Aorta (tissue), 5 donors: ENCODE data around the gene ZNF474. TPM values are rescaled to one million over a fixed set of nuclear protein-coding genes. Genes with fewer than 3 reads are reported as not detected.

ENCODE experiments used
- ATAC-seq: fragments of 200-7000 bp; cut with Tn5 transposase; one replicate; pipeline ENCODE4 v1.9.1; 2022; ENCODE audit warnings: moderate library complexity; ENCODE audit not compliant: low FRiP score
- DNase-seq, 2 donors: peaks; one replicate each; pipeline ENCODE4 v3.0.0-alpha.2; 2020
- H3K27ac ChIP-seq, 2 donors: one replicate each; pipeline ENCODE4 v1.5.1; 2013; ENCODE audit warnings: low read length in 2 of 2, mild to moderate bottlenecking in 2 of 2, moderate library complexity in 2 of 2, control low read depth in 1 of 2, inconsistent platforms in 1 of 2, low read depth in 1 of 2
- H3K27me3 ChIP-seq, 2 donors: one replicate each; pipeline ENCODE4 v1.6.1; 2013; ENCODE audit warnings: control low read depth in 1 of 2, low read length in 1 of 2, mild to moderate bottlenecking in 1 of 2, moderate library complexity in 1 of 2; ENCODE audit not compliant: insufficient read depth in 2 of 2, control insufficient read depth in 1 of 2
- H3K36me3 ChIP-seq, 2 donors: one replicate each; pipeline ENCODE4 v1.6.1; 2013; ENCODE audit warnings: control low read depth in 1 of 2, low read length in 1 of 2, mild to moderate bottlenecking in 1 of 2; ENCODE audit not compliant: insufficient read depth in 2 of 2, control insufficient read depth in 1 of 2
- H3K4me1 ChIP-seq, 2 donors: one replicate each; pipeline ENCODE4 v1.6.1; 2013; ENCODE audit warnings: low read length in 2 of 2, control low read depth in 1 of 2, mild to moderate bottlenecking in 1 of 2, moderate library complexity in 1 of 2; ENCODE audit not compliant: insufficient read depth in 2 of 2, control insufficient read depth in 1 of 2
- H3K4me3 ChIP-seq, 2 donors: one replicate each; pipeline ENCODE4 v1.5.1; 2013; ENCODE audit warnings: low read length in 2 of 2, control low read depth in 1 of 2, mild to moderate bottlenecking in 1 of 2
- H3K9me3 ChIP-seq: one replicate; pipeline ENCODE4 v1.6.1; 2013; ENCODE audit warnings: mild to moderate bottlenecking, low read length; ENCODE audit not compliant: control insufficient read depth
- WGBS, 2 donors: extraction: QIAGEN DNeasy Blood & Tissue Kit; methylation state at CpG; one replicate each; pipeline ENCODE4 v1.1.7; 2013; 5-methylcytosine and 5-hydroxymethylcytosine counted together
- intact Hi-C, 2 donors: fragments of 100-400 bp; cut with DNase I; formaldehyde crosslinking; loops; one replicate each; pipeline versions ENCODE4 v1.14.2 to v1.15.0; 2022
- polyA plus RNA-seq, 2 donors: library from polyadenylated mRNA; stranded (reverse); fragments of 200-250 nt; gene quantifications; one replicate each; pipeline ENCODE4 v1.2.3, GENCODE V29; 2013
- total RNA-seq, 2 donors: library from RNA; stranded (reverse); fragmentation: NEBNext Ultra II Directional; extraction: Animal tissue kit (Norgen Biotek cat#: 25700); gene quantifications; one replicate each; pipeline ENCODE4 v1.2.1, GENCODE V29; 2021
- donor health status: healthy with polysubstance abuse.
- donor health status: Bipolar disorder and iron deficiency.
- donor health status: DM: no; HTN: no; CAD: no.
- donor health status: DM: no; HTN: no; CAD: no.
- donor health status: DM: yes; HTN: yes; CAD: no.

The ZNF474 gene
- total and polyA plus RNA-seq, 4 donors = 0.08 to 0.75 (median 0.52) TPM; not detected in 1

- Histone ChIP-seq H3K36me3 (no peaks in the 10 kb centered on the region), H3K27me3 (no peaks in the 10 kb centered on the region), H3K9me3 (no peaks in the 10 kb centered on the region), H3K27ac (no peak overlapping the region), H3K4me3 (no peak overlapping the region), H3K4me1 (peaks cover 0 to 9% of the 10 kb centered on the region in 2 donors)
- no peak for DNase-seq
- WGBS, 2 donors = 11 to 21% methylated on average over 3 of the region's 3 CpGs
- intact Hi-C loops = no loop called here
- no peak for ATAC-seq
Measured at GRCh38 chr5:122187426-122187825, 58.1 kb downstream of the ZNF474 start.

GRCh38 chr5:122190156-122190555, 60.8 kb downstream of the ZNF474 start:
- 21 to 23% methylated on average over 3 of the region's 3 CpGs for WGBS, 2 donors
- Histone ChIP-seq H3K27ac (no peak overlapping the region), H3K4me1 (no peaks in the 10 kb centered on the region), H3K4me3 (no peak overlapping the region), H3K36me3 (no peaks in the 10 kb centered on the region), H3K9me3 (no peaks in the 10 kb centered on the region), H3K27me3 (no peaks in the 10 kb centered on the region)
- no peak for ATAC-seq
- intact Hi-C loops = loop anchor here (5.0 to 10.0 kb wide), 3 partner anchors 122 to 302 kb away; partner anchors contain the start of gene SNCAIP (in 2 of the 2)
- DNase-seq = no peak

- 41 to 42% methylated on average over 8 of the region's 8 CpGs for WGBS, 2 donors
- DNase-seq (no peak), ATAC-seq (peak; percentile 68)
Measured at GRCh38 chr5:122192497-122193496, 63.5 kb downstream of the ZNF474 start.

GRCh38 chr5:122195802-122196394, 66.6 kb downstream of the ZNF474 start:
- Histone ChIP-seq H3K9me3 (no peaks in the 10 kb centered on the region), H3K27me3 (no peaks in the 10 kb centered on the region), H3K36me3 (no peaks in the 10 kb centered on the region), H3K4me1 (no peaks in the 10 kb centered on the region), H3K27ac (no peak overlapping the region), H3K4me3 (no peak overlapping the region)
- DNase-seq (no peak), ATAC-seq (peak; percentile 74)
- 21 to 28% methylated on average over 3 of the region's 3 CpGs for WGBS, 2 donors
- intact Hi-C loops = loop anchor here (2.0 to 10.0 kb wide), 2 partner anchors 119 to 219 kb away; partner anchors contain the start of gene SNCAIP (in 1 of the 2)

More at GRCh38 chr5:122192497-122193496, 63.5 kb downstream of the ZNF474 start:
- no peaks in the 10 kb centered on the region for H3K27me3 ChIP-seq
- no peaks in the 10 kb centered on the region for H3K9me3 ChIP-seq
- H3K4me3 ChIP-seq = no peak overlapping the region
- H3K4me1 ChIP-seq = no peaks in the 10 kb centered on the region
- intact Hi-C loops = loop anchor here (2.0 to 10.0 kb wide), 5 partner anchors 120 to 300 kb away; partner anchors contain the start of gene SNCAIP (in 2 of the 2)
- no peaks in the 10 kb centered on the region for H3K36me3 ChIP-seq
- H3K27ac ChIP-seq = no peak overlapping the region

GRCh38 chr5:122199146-122199545, 69.8 kb downstream of the ZNF474 start:
- no peaks in the 10 kb centered on the region for H3K27me3 ChIP-seq
- DNase-seq = no peak
- no peak for ATAC-seq
- H3K4me3 ChIP-seq = no peak overlapping the region
- intact Hi-C loops = loop anchor here in 1 of 2 donors (10.0 kb wide), 1 partner anchor 116 kb away; the partner anchor contains the start of gene SNCAIP
- WGBS, 2 donors = 24 to 25% methylated on average over 3 of the region's 3 CpGs
- H3K9me3 ChIP-seq = no peaks in the 10 kb centered on the region
- no peak overlapping the region for H3K27ac ChIP-seq
- no peaks in the 10 kb centered on the region for H3K4me1 ChIP-seq
- H3K36me3 ChIP-seq = no peaks in the 10 kb centered on the region

GRCh38 chr5:122200450-122200849, 71.1 kb downstream of the ZNF474 start:
- no peaks in the 10 kb centered on the region for H3K4me1 ChIP-seq
- no peaks in the 10 kb centered on the region for H3K9me3 ChIP-seq
- ATAC-seq (no peak), DNase-seq (no peak)
- H3K36me3 ChIP-seq = no peaks in the 10 kb centered on the region
- H3K27me3 ChIP-seq = no peaks in the 10 kb centered on the region
- intact Hi-C loops = no loop called here
- no peak overlapping the region for H3K4me3 ChIP-seq
- H3K27ac ChIP-seq = no peak overlapping the region

GRCh38 chr5:122200865-122201264, 71.5 kb downstream of the ZNF474 start:
- H3K4me3 ChIP-seq = no peak overlapping the region
- H3K9me3 ChIP-seq = no peaks in the 10 kb centered on the region
- WGBS, 2 donors = 91% methylated on average over 3 of the region's 3 CpGs
- DNase-seq (no peak), ATAC-seq (no peak)
- no peaks in the 10 kb centered on the region for H3K27me3 ChIP-seq
- H3K27ac ChIP-seq = no peak overlapping the region
- intact Hi-C loops = no loop called here
- H3K36me3 ChIP-seq = no peaks in the 10 kb centered on the region
- H3K4me1 ChIP-seq = no peaks in the 10 kb centered on the region

- no peaks in the 10 kb centered on the region for H3K27me3 ChIP-seq
- H3K4me1 ChIP-seq = no peaks in the 10 kb centered on the region
- no peaks in the 10 kb centered on the region for H3K36me3 ChIP-seq
- H3K4me3 ChIP-seq = no peak overlapping the region
- DNase-seq (no peak), ATAC-seq (no peak)
- 95 to 97% methylated on average over 3 of the region's 3 CpGs for WGBS, 2 donors
- no peaks in the 10 kb centered on the region for H3K9me3 ChIP-seq
- intact Hi-C loops = no loop called here
- H3K27ac ChIP-seq = no peak overlapping the region
Measured at GRCh38 chr5:122201365-122201764, 72.0 kb downstream of the ZNF474 start.
